ENCODE data around the gene GNAO1.
A peak's percentile ranks its signal among the peaks of the same experiment; 100 is the strongest.

GNAO1 gene

GRCh38 chr16:56241596-56241995 lies 50.3 kb downstream of the GNAO1 start:
- TF ChIP-seq GATA3 (IDR thresholded peaks at IDR 0.05; ENCODE audit: low read depth, low read length): no peak
- TF ChIP-seq GATA2 (IDR thresholded peaks at IDR 0.05; ENCODE audit: low read depth, low read length): no peak

GRCh38 chr16:56242740-56243139 lies 51.5 kb downstream of the GNAO1 start:
- TF ChIP-seq GATA2 (IDR thresholded peaks at IDR 0.05; ENCODE audit: low read depth, low read length): no peak
- no peak for TF ChIP-seq GATA3 (IDR thresholded peaks at IDR 0.05; ENCODE audit: low read depth, low read length)

GRCh38 chr16:56244612-56245011 lies 53.3 kb downstream of the GNAO1 start:
- TF ChIP-seq GATA3 (IDR thresholded peaks at IDR 0.05; ENCODE audit: low read depth, low read length) (no peak), GATA2 (IDR thresholded peaks at IDR 0.05; ENCODE audit: low read depth, low read length) (no peak)

- no peak for TF ChIP-seq GATA2 (IDR thresholded peaks at IDR 0.05; ENCODE audit: low read depth, low read length)
- TF ChIP-seq GATA3 (IDR thresholded peaks at IDR 0.05; ENCODE audit: low read depth, low read length): no peak
Observed at GRCh38 chr16:56245197-56245596, 53.9 kb downstream of the GNAO1 start.

GRCh38 chr16:56246051-56246817 lies 54.9 kb downstream of the GNAO1 start:
- TF ChIP-seq GATA3 (IDR thresholded peaks at IDR 0.05; ENCODE audit: low read depth, low read length) (0 out of 2 replicates have a peak, but pooled peaks have one; percentile 21), GATA2 (IDR thresholded peaks at IDR 0.05; ENCODE audit: low read depth, low read length) (peak; percentile 76)

- TF ChIP-seq GATA3 (IDR thresholded peaks at IDR 0.05; ENCODE audit: low read depth, low read length): no peak
- no peak for TF ChIP-seq GATA2 (IDR thresholded peaks at IDR 0.05; ENCODE audit: low read depth, low read length)
Observed at GRCh38 chr16:56247018-56247417, 55.7 kb downstream of the GNAO1 start.

- no peak for TF ChIP-seq GATA3 (IDR thresholded peaks at IDR 0.05; ENCODE audit: low read depth, low read length)
- TF ChIP-seq GATA2 (IDR thresholded peaks at IDR 0.05; ENCODE audit: low read depth, low read length): no peak
Observed at GRCh38 chr16:56247808-56248207, 56.5 kb downstream of the GNAO1 start.

GRCh38 chr16:56252835-56253234 lies 61.5 kb downstream of the GNAO1 start:
- TF ChIP-seq GATA2 (IDR thresholded peaks at IDR 0.05; ENCODE audit: low read depth, low read length) (no peak), GATA3 (IDR thresholded peaks at IDR 0.05; ENCODE audit: low read depth, low read length) (no peak)

GRCh38 chr16:56255904-56256303 lies 64.6 kb downstream of the GNAO1 start:
- no peak for TF ChIP-seq GATA2 (IDR thresholded peaks at IDR 0.05; ENCODE audit: low read depth, low read length)
- TF ChIP-seq GATA3 (IDR thresholded peaks at IDR 0.05; ENCODE audit: low read depth, low read length): no peak

- no peak for TF ChIP-seq GATA3 (IDR thresholded peaks at IDR 0.05; ENCODE audit: low read depth, low read length)
- TF ChIP-seq GATA2 (IDR thresholded peaks at IDR 0.05; ENCODE audit: low read depth, low read length): no peak
Observed at GRCh38 chr16:56257239-56257638, 66.0 kb downstream of the GNAO1 start.

GRCh38 chr16:56257666-56258342 lies 66.5 kb downstream of the GNAO1 start:
- TF ChIP-seq GATA2 (IDR thresholded peaks at IDR 0.05; ENCODE audit: low read depth, low read length) (no peak), GATA3 (IDR thresholded peaks at IDR 0.05; ENCODE audit: low read depth, low read length) (no peak)

- no peak for TF ChIP-seq GATA2 (IDR thresholded peaks at IDR 0.05; ENCODE audit: low read depth, low read length)
- TF ChIP-seq GATA3 (IDR thresholded peaks at IDR 0.05; ENCODE audit: low read depth, low read length): no peak
Observed at GRCh38 chr16:56258508-56259424, 67.5 kb downstream of the GNAO1 start.

- TF ChIP-seq GATA3 (IDR thresholded peaks at IDR 0.05; ENCODE audit: low read depth, low read length) (no peak), GATA2 (IDR thresholded peaks at IDR 0.05; ENCODE audit: low read depth, low read length) (no peak)
Observed at GRCh38 chr16:56259425-56259779, 68.1 kb downstream of the GNAO1 start.
